Measurements from ENCODE around the gene MYLK2.
"Not testable (repeated sequence)": the region's sequence is repeated elsewhere in the genome, so short reads cannot be mapped to it uniquely, and the experiment has no call there.

MYLK2 gene

GRCh38 chr20:31819083-31819784, at the start of gene MYLK2:
TSS of gene MYLK2 (plus strand) at chr20:31819356. CDS start at chr20:31819581, 225 bp downstream.
- no peak for DNase-seq

- DNase-seq = no peak
Measured at GRCh38 chr20:31769681-31770080, 49.5 kb upstream of the MYLK2 start.

- DNase-seq = no peak
Measured at GRCh38 chr20:31770243-31770642, 48.9 kb upstream of the MYLK2 start.

GRCh38 chr20:31774408-31774807, 44.7 kb upstream of the MYLK2 start:
- DNase-seq = no peak

- no peak for DNase-seq
Measured at GRCh38 chr20:31780839-31781238, 38.3 kb upstream of the MYLK2 start.

- DNase-seq = no peak
Measured at GRCh38 chr20:31781945-31782344, 37.2 kb upstream of the MYLK2 start.

GRCh38 chr20:31784354-31785044, 34.7 kb upstream of the MYLK2 start:
- DNase-seq = no peak

- no peak for DNase-seq
Measured at GRCh38 chr20:31785089-31785488, 34.1 kb upstream of the MYLK2 start.

GRCh38 chr20:31788578-31788977, 30.6 kb upstream of the MYLK2 start:
- DNase-seq = no peak

GRCh38 chr20:31790401-31790800, 28.8 kb upstream of the MYLK2 start:
- no peak for DNase-seq

GRCh38 chr20:31797364-31797763, 21.8 kb upstream of the MYLK2 start:
- DNase-seq = no peak

- no peak for DNase-seq
Measured at GRCh38 chr20:31801508-31801907, 17.6 kb upstream of the MYLK2 start.

GRCh38 chr20:31803552-31804291, 15.4 kb upstream of the MYLK2 start:
- no peak for DNase-seq

GRCh38 chr20:31806564-31807355, 12.4 kb upstream of the MYLK2 start:
- no peak for DNase-seq

GRCh38 chr20:31808481-31808880, 10.7 kb upstream of the MYLK2 start:
- no peak for DNase-seq

- no peak for DNase-seq
Measured at GRCh38 chr20:31809661-31810060, 9.5 kb upstream of the MYLK2 start.

- no peak for DNase-seq
Measured at GRCh38 chr20:31811198-31811597, 8.0 kb upstream of the MYLK2 start.

- DNase-seq = no peak
Measured at GRCh38 chr20:31811796-31812728, 7.1 kb upstream of the MYLK2 start.

- DNase-seq = no peak
Measured at GRCh38 chr20:31813611-31814010, 5.5 kb upstream of the MYLK2 start.

- DNase-seq = not testable (repeated sequence)
Measured at GRCh38 chr20:31814142-31814541, 5.0 kb upstream of the MYLK2 start.

GRCh38 chr20:31815408-31816188, 3.6 kb upstream of the MYLK2 start:
- no peak for DNase-seq

All from CD4-positive, alpha-beta T cell treated with Interferon gamma for 1 hour (primary cell).